PC-9 (cell line): ENCODE measurements around the gene ADAP1.

Experiments
- EZH2 ChIP-seq: fragments of 200-600 bp; sonication (generic); IDR thresholded peaks from 2 replicates; pipeline ENCODE4 v1.8.0; 2017; ENCODE audit warnings: antibody characterized with exemption, low read depth
- TF ChIP-seq, protein P1 (sequence below): fragments of 200-600 bp; sonication (generic); conservative IDR thresholded peaks from 2 replicates; pipeline ENCODE4 v1.6.1; 2017; ENCODE audit warnings: mixed run types, antibody characterized with exemption, mild to moderate bottlenecking, moderate library complexity

DNA sequence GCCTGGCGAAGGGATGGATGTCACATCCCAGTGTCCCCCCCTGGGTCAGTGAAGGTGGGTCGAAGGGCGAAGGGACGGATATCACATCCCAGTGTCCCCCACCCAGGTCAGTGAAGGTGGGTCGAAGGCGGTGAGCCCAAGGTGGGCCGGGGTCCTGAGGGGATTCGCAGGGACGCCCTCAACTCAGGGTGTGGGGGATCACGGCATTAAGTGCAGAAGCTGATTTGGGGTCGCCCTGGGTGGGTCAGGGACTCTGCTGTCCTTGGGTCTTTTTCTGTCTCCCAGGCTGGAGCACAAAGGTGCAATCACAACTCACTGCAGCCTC lies 21.9 kb downstream of the ADAP1 start:
- no peak for TF ChIP-seq EZH2
- TF ChIP-seq, protein P1, sequence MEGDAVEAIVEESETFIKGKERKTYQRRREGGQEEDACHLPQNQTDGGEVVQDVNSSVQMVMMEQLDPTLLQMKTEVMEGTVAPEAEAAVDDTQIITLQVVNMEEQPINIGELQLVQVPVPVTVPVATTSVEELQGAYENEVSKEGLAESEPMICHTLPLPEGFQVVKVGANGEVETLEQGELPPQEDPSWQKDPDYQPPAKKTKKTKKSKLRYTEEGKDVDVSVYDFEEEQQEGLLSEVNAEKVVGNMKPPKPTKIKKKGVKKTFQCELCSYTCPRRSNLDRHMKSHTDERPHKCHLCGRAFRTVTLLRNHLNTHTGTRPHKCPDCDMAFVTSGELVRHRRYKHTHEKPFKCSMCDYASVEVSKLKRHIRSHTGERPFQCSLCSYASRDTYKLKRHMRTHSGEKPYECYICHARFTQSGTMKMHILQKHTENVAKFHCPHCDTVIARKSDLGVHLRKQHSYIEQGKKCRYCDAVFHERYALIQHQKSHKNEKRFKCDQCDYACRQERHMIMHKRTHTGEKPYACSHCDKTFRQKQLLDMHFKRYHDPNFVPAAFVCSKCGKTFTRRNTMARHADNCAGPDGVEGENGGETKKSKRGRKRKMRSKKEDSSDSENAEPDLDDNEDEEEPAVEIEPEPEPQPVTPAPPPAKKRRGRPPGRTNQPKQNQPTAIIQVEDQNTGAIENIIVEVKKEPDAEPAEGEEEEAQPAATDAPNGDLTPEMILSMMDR: no peak
